HPDE6-E6E7 (cell line): Measurements from ENCODE around the gene CC2D1A.
"Not testable (repeated sequence)": the region's sequence is repeated elsewhere in the genome, so short reads cannot be mapped to it uniquely, and the experiment has no call there.

Experiments
- DNase-seq: peaks from one replicate; pipeline ENCODE4 v3.0.0; 2011; ENCODE audit warnings: missing footprints; ENCODE audit errors: extremely low spot score

Gene CC2D1A

GRCh38 chr19:13908674-13909073, 2.7 kb downstream of the CC2D1A start:
- DNase-seq, result no peak

GRCh38 chr19:13909430-13909829, 3.4 kb downstream of the CC2D1A start:
- DNase-seq, result no peak

GRCh38 chr19:13913352-13913751, 7.4 kb downstream of the CC2D1A start:
- no peak for DNase-seq

- DNase-seq, result no peak
These were observed 8.8 kb downstream of the CC2D1A start for GRCh38 chr19:13914777-13915176.

GRCh38 chr19:13917888-13918406, 11.9 kb downstream of the CC2D1A start:
- no peak for DNase-seq

- no peak for DNase-seq
These were observed 12.9 kb downstream of the CC2D1A start for GRCh38 chr19:13918726-13919411.

- DNase-seq, result no peak
These were observed 14.5 kb downstream of the CC2D1A start for GRCh38 chr19:13920524-13920923.

GRCh38 chr19:13920940-13921747, 15.1 kb downstream of the CC2D1A start:
- DNase-seq, result no peak

- not testable (repeated sequence) for DNase-seq
These were observed 16.1 kb downstream of the CC2D1A start for GRCh38 chr19:13922118-13922517.

- DNase-seq, result no peak
These were observed 17.4 kb downstream of the CC2D1A start for GRCh38 chr19:13923194-13923987.

GRCh38 chr19:13926010-13926409, 20.0 kb downstream of the CC2D1A start:
- DNase-seq, result no peak

GRCh38 chr19:13926715-13927114, 20.7 kb downstream of the CC2D1A start:
- DNase-seq, result no peak

GRCh38 chr19:13929340-13929739, 23.3 kb downstream of the CC2D1A start:
- no peak for DNase-seq

- DNase-seq, result no peak
These were observed 24.0 kb downstream of the CC2D1A start for GRCh38 chr19:13929956-13930355.

- no peak for DNase-seq
These were observed 24.4 kb downstream of the CC2D1A start for GRCh38 chr19:13930402-13930801.

- no peak for DNase-seq
These were observed 25.6 kb downstream of the CC2D1A start for GRCh38 chr19:13931391-13932148.

- DNase-seq, result no peak
These were observed 26.2 kb downstream of the CC2D1A start for GRCh38 chr19:13932149-13932637.

GRCh38 chr19:13932911-13933393, 27.0 kb downstream of the CC2D1A start:
- DNase-seq, result no peak

GRCh38 chr19:13934785-13935109, 28.7 kb downstream of the CC2D1A start:
- DNase-seq, result no peak

GRCh38 chr19:13935765-13936510, 29.9 kb downstream of the CC2D1A start:
- DNase-seq, result no peak
